Tibial nerve (tissue), 4 donors: ENCODE results near the gene IGSF10. TPM values are rescaled to one million over a fixed set of nuclear protein-coding genes. Genes with fewer than 3 reads are reported as not detected.

Source experiments
- DNase-seq, 2 donors: peaks; one replicate each; pipeline ENCODE4 v3.0.0-alpha.2; 2019; ENCODE audit warnings: low spot score in 2 of 2
- H3K27ac ChIP-seq, 4 donors: fragments of 200-600 bp; sonication (generic) in 3 of 4; one replicate each; pipeline ENCODE4 v1.5.1; 2017 to 2019; ENCODE audit warnings: mild to moderate bottlenecking in 1 of 4
- H3K27me3 ChIP-seq, 2 donors: fragments of 200-600 bp; sonication (generic) in 1 of 2; one replicate each; pipeline versions ENCODE4 v1.5.1 to v1.6.0; 2017 to 2019
- H3K36me3 ChIP-seq, 3 donors: fragments of 200-600 bp; sonication (generic); one replicate each; pipeline ENCODE4 v1.5.1; 2018 to 2019
- H3K4me1 ChIP-seq, 4 donors: fragments of 200-600 bp; sonication (generic) in 3 of 4; one replicate each; pipeline ENCODE4 v1.5.1; 2017 to 2019
- H3K4me3 ChIP-seq, 4 donors: fragments of 200-600 bp; sonication (generic) in 3 of 4; one replicate each; pipeline ENCODE4 v1.5.1; 2017 to 2019; ENCODE audit warnings: mild to moderate bottlenecking in 1 of 4, moderate library complexity in 1 of 4
- H3K9me3 ChIP-seq, 4 donors: fragments of 200-600 bp; sonication (generic) in 3 of 4; one replicate each; pipeline ENCODE4 v1.5.1; 2017 to 2019
- EP300 ChIP-seq, 2 donors: sonication (generic); formaldehyde crosslinking; IDR thresholded peaks; one replicate each; pipeline ENCODE4 v1.6.1; 2017; ENCODE audit warnings: antibody characterized with exemption in 2 of 2, mild to moderate bottlenecking in 1 of 2
- POLR2A ChIP-seq, 2 donors: fragments of 450-650 bp; IDR thresholded peaks; one replicate each; pipeline ENCODE4 v1.6.1; 2017; ENCODE audit warnings: antibody characterized with exemption in 2 of 2, mild to moderate bottlenecking in 2 of 2, moderate library complexity in 2 of 2
- WGBS, 2 donors: methylation state at CpG; one replicate each; pipeline ENCODE4 v1.1.5; 2018; 5-methylcytosine and 5-hydroxymethylcytosine counted together
- total RNA-seq, 4 donors: library from RNA; depleted of rRNA; stranded (reverse); fragments of >200 nt; gene quantifications; one replicate each; pipeline ENCODE4 v1.1.0, GENCODE V29; 2016
- TF ChIP-seq, protein P1 (sequence below), 5 experiments: fragments of 200-600 bp in 3 of 5; fragments of 450-650 bp in 2 of 5; sonication (generic) in 3 of 5; IDR thresholded peaks; one replicate each; pipeline ENCODE4 v1.5.1; 2016 to 2019; ENCODE audit warnings: antibody characterized with exemption in 5 of 5, mild to moderate bottlenecking in 3 of 5, moderate library complexity in 2 of 5

Gene IGSF10
- total RNA-seq, 4 donors from 2014 or later = 0.44 to 3.1 (median 2.2) TPM

GRCh38 chr3:151460228-151460627 is 633 bp downstream of the IGSF10 start:
- 67 to 70% methylated on average over 2 of the region's 2 CpGs for WGBS, 2 donors

DNA sequence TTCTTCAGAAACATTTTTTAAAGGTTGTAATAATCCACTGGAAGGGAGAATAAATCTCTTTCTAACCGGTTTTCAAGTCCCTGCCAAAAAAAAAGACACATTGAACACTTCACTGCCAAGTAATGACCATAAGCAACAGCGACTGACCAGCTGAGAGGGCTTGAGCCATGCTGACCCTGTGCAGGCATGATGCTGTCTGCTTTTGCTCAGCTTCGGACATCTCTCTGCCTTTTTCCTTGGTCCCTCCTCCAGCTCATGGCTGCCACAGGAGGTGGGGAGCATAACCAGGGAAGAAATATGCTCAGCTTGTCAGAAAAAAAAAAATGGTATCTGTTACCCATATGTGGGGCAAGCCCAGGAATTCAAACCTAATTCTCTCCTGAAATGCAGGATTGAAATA is 1.5 kb downstream of the IGSF10 start:
- WGBS, 2 donors = 59 to 62% methylated on average over 2 to 3 of the region's 3 CpGs

More at GRCh38 chr3:151460228-151460627, 633 bp downstream of the IGSF10 start:
- Histone ChIP-seq H3K9me3 (no peaks in the 10 kb centered on the region), H3K27ac (no peak overlapping the region), H3K4me1 (peaks cover 0 to 11% (median 0%) of the 10 kb centered on the region in 4 donors), H3K27me3 (peaks cover 0 to 15% of the 10 kb centered on the region in 2 donors), H3K36me3 (no peaks in the 10 kb centered on the region), H3K4me3 (peak overlapping the region in 2 of 4 donors; percentile 50 to 52)
- no peak for TF ChIP-seq POLR2A (IDR thresholded peaks at IDR 0.05)
- TF ChIP-seq, protein P1, sequence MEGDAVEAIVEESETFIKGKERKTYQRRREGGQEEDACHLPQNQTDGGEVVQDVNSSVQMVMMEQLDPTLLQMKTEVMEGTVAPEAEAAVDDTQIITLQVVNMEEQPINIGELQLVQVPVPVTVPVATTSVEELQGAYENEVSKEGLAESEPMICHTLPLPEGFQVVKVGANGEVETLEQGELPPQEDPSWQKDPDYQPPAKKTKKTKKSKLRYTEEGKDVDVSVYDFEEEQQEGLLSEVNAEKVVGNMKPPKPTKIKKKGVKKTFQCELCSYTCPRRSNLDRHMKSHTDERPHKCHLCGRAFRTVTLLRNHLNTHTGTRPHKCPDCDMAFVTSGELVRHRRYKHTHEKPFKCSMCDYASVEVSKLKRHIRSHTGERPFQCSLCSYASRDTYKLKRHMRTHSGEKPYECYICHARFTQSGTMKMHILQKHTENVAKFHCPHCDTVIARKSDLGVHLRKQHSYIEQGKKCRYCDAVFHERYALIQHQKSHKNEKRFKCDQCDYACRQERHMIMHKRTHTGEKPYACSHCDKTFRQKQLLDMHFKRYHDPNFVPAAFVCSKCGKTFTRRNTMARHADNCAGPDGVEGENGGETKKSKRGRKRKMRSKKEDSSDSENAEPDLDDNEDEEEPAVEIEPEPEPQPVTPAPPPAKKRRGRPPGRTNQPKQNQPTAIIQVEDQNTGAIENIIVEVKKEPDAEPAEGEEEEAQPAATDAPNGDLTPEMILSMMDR (IDR thresholded peaks at IDR 0.05) = no peak
- DNase-seq = no peak

DNA sequence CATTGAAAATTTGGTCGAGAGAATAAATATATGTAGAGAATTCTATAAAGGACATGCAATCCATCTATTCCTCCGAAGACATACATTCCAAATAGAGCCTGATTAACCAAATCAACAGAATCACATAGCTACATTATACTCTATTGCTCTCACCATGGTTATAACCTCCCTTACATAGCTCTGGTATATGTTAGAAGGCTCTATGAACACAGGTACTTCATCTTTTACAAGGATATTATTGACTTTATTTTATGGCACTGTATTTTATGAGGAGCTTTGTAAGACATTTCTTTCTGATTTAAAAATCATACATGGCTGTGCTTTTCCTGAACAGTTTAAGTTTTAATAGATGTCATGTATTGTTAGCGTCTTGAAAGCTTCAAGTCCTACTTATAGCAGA is 4.8 kb downstream of the IGSF10 start:
- no peaks in the 10 kb centered on the region for H3K9me3 ChIP-seq
- TF ChIP-seq POLR2A (IDR thresholded peaks at IDR 0.05) = no peak
- no peak for TF ChIP-seq EP300 (IDR thresholded peaks at IDR 0.05)
- TF ChIP-seq, protein P1 (IDR thresholded peaks at IDR 0.05) = no peak
- H3K27ac ChIP-seq = no peak overlapping the region
- DNase-seq = no peak
- H3K27me3 ChIP-seq = peaks cover 0 to 4% of the 10 kb centered on the region in 2 donors
- 84% methylated on average over 3 of the region's 3 CpGs for WGBS, 2 donors
- H3K4me3 ChIP-seq = no peak overlapping the region
- peaks cover 0 to 9% (median 0%) of the 10 kb centered on the region in 4 donors for H3K4me1 ChIP-seq
- H3K36me3 ChIP-seq = no peaks in the 10 kb centered on the region

More for the DNA sequence above, 1.5 kb downstream of the IGSF10 start:
- DNase-seq = no peak
- Histone ChIP-seq H3K27me3 (peaks cover 0 to 15% of the 10 kb centered on the region in 2 donors), H3K4me3 (no peak overlapping the region), H3K27ac (no peak overlapping the region), H3K4me1 (peaks cover 0 to 11% (median 0%) of the 10 kb centered on the region in 4 donors), H3K36me3 (no peaks in the 10 kb centered on the region), H3K9me3 (no peaks in the 10 kb centered on the region)
- TF ChIP-seq EP300 (IDR thresholded peaks at IDR 0.05) = no peak
- TF ChIP-seq POLR2A (IDR thresholded peaks at IDR 0.05) = no peak
- TF ChIP-seq, protein P1 (IDR thresholded peaks at IDR 0.05) = no peak

GRCh38 chr3:151452841-151453240 is 8.0 kb downstream of the IGSF10 start:
- 54 to 56% methylated on average over 2 of the region's 2 CpGs for WGBS, 2 donors
- H3K9me3 ChIP-seq = no peaks in the 10 kb centered on the region

GRCh38 chr3:151452368-151452767 is 8.5 kb downstream of the IGSF10 start:
- no peaks in the 10 kb centered on the region for H3K9me3 ChIP-seq
- H3K27ac ChIP-seq = no peak overlapping the region
- DNase-seq = no peak
- 0 to 35% methylated on average over 1 of the region's 1 CpG for WGBS, 2 donors
- H3K4me3 ChIP-seq = no peak overlapping the region
- no peaks in the 10 kb centered on the region for H3K4me1 ChIP-seq
- H3K27me3 ChIP-seq = no peaks in the 10 kb centered on the region
- no peak for TF ChIP-seq EP300 (IDR thresholded peaks at IDR 0.05)
- TF ChIP-seq POLR2A (IDR thresholded peaks at IDR 0.05) = no peak
- TF ChIP-seq, protein P1 (IDR thresholded peaks at IDR 0.05) = no peak
- H3K36me3 ChIP-seq = no peaks in the 10 kb centered on the region

More at GRCh38 chr3:151452841-151453240, 8.0 kb downstream of the IGSF10 start:
- H3K36me3 ChIP-seq = no peaks in the 10 kb centered on the region
- H3K4me3 ChIP-seq = no peak overlapping the region
- H3K4me1 ChIP-seq = no peaks in the 10 kb centered on the region
- no peaks in the 10 kb centered on the region for H3K27me3 ChIP-seq
- TF ChIP-seq, protein P1 (IDR thresholded peaks at IDR 0.05) = no peak
- TF ChIP-seq EP300 (IDR thresholded peaks at IDR 0.05) (no peak), POLR2A (IDR thresholded peaks at IDR 0.05) (no peak)
- H3K27ac ChIP-seq = no peak overlapping the region
- no peak for DNase-seq
